Osteocyte (in vitro differentiated cells): ENCODE measurements around the gene OSBP2. TPM values are rescaled to one million over a fixed set of nuclear protein-coding genes. Genes with fewer than 3 reads are reported as not detected.

Source experiments
- DNase-seq: peaks from one replicate; pipeline ENCODE4 v3.0.0; 2021; ENCODE audit warnings: mixed read lengths; ENCODE audit not compliant: unreplicated experiment; ENCODE audit errors: extremely low spot score
- H3K27ac Mint-ChIP-seq: one replicate; pipeline ENCODE4 v1.8.0; 2021; ENCODE audit warnings: mild to moderate bottlenecking, mixed read lengths; ENCODE audit not compliant: unreplicated experiment
- H3K27me3 Mint-ChIP-seq: one replicate; pipeline ENCODE4 v1.8.0; 2021; ENCODE audit warnings: mixed read lengths; ENCODE audit not compliant: unreplicated experiment
- H3K36me3 Mint-ChIP-seq: one replicate; pipeline ENCODE4 v1.8.0; 2021; ENCODE audit warnings: mixed read lengths; ENCODE audit not compliant: unreplicated experiment
- H3K4me1 Mint-ChIP-seq: one replicate; pipeline ENCODE4 v1.8.0; 2021; ENCODE audit warnings: mixed read lengths; ENCODE audit not compliant: unreplicated experiment
- H3K4me3 Mint-ChIP-seq: one replicate; pipeline ENCODE4 v1.8.0; 2021; ENCODE audit warnings: mild to moderate bottlenecking, moderate library complexity, mixed read lengths; ENCODE audit not compliant: unreplicated experiment
- H3K9me3 Mint-ChIP-seq: one replicate; pipeline ENCODE4 v1.8.0; 2021; ENCODE audit warnings: mixed read lengths; ENCODE audit not compliant: unreplicated experiment
- CTCF ChIP-seq: fragments of 200-600 bp; sonication (generic); IDR thresholded peaks from 2 replicates; pipeline ENCODE4 v1.5.0; 2021; ENCODE audit warnings: antibody characterized with exemption, mild to moderate bottlenecking, moderate library complexity
- total RNA-seq: library from RNA; stranded (reverse); gene quantifications from 2 replicates; pipeline ENCODE4 v1.2.1, GENCODE V29; 2021

The OSBP2 gene
- total RNA-seq, 1 donor from 2014 or later = 3.8 TPM

GRCh38 chr22:30855266-30855665, 160.6 kb downstream of the OSBP2 start:
- peaks cover 17% of the 10 kb centered on the region for H3K9me3 Mint-ChIP-seq
- no peak overlapping the region for H3K27ac Mint-ChIP-seq

GRCh38 chr22:30855677-30856518, 161.2 kb downstream of the OSBP2 start:
- no peak overlapping the region for H3K4me3 Mint-ChIP-seq
- peaks cover 24% of the 10 kb centered on the region for H3K27me3 Mint-ChIP-seq
- H3K4me1 Mint-ChIP-seq = no peaks in the 10 kb centered on the region
- peaks cover 17% of the 10 kb centered on the region for H3K9me3 Mint-ChIP-seq
- TF ChIP-seq CTCF = no peak
- H3K36me3 Mint-ChIP-seq = peaks cover 2% of the 10 kb centered on the region
- DNase-seq = peak; percentile 56
- H3K27ac Mint-ChIP-seq = no peak overlapping the region

More at GRCh38 chr22:30855266-30855665, 160.6 kb downstream of the OSBP2 start:
- Mint-ChIP-seq H3K4me3 (no peak overlapping the region), H3K27me3 (peaks cover 26% of the 10 kb centered on the region), H3K4me1 (no peaks in the 10 kb centered on the region), H3K36me3 (peaks cover 2% of the 10 kb centered on the region)
- TF ChIP-seq CTCF = no peak
- peak; percentile 59 for DNase-seq

- Mint-ChIP-seq H3K27ac (no peak overlapping the region), H3K27me3 (peaks cover 16% of the 10 kb centered on the region), H3K4me1 (no peaks in the 10 kb centered on the region), H3K9me3 (peaks cover 13% of the 10 kb centered on the region), H3K4me3 (no peak overlapping the region), H3K36me3 (peaks cover 2% of the 10 kb centered on the region)
- DNase-seq = peak; percentile 76
- no peak for TF ChIP-seq CTCF
Measured at GRCh38 chr22:30856741-30857502, 162.2 kb downstream of the OSBP2 start.

GRCh38 chr22:30857791-30858190, 163.1 kb downstream of the OSBP2 start:
- Mint-ChIP-seq H3K36me3 (no peaks in the 10 kb centered on the region), H3K27me3 (peaks cover 7% of the 10 kb centered on the region), H3K4me1 (no peaks in the 10 kb centered on the region), H3K4me3 (no peak overlapping the region), H3K9me3 (peaks cover 4% of the 10 kb centered on the region), H3K27ac (no peak overlapping the region)
- no peak for TF ChIP-seq CTCF
- peak; percentile 48 for DNase-seq
